Measurements from ENCODE around the gene VSIG2.

The VSIG2 gene

DNA sequence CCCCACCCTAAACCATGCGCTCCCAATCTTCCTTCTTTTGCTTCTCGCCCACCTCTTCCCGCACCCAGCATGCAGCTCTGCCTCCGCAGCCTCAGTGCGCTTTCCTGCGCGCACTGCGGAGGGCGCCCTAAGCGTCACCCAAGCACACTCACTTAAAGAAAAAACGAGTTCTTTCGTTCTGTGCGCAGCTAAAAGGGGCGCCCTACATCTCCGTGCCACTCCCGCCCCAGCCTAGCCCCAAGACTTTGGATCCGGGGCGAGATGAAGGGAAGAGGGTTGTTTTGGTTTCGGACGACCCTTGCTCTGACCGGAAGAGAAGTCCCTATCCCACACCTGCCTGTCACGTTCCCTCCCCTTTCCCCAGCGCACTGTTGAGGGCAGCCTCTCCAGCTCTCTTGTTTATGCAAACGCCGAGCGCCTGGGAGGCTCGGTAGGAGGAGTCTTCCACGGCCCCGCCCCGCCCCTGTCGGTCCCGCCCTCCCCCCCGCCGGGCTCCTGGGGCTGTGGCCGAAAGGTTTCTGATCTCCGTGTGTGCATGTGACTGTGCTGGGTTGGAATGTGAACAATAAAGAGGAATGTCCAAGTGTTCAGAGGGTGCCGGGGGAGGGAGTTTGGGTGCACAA, 5.3 kb downstream of the VSIG2 start:
- no peak for DNase-seq

DNA sequence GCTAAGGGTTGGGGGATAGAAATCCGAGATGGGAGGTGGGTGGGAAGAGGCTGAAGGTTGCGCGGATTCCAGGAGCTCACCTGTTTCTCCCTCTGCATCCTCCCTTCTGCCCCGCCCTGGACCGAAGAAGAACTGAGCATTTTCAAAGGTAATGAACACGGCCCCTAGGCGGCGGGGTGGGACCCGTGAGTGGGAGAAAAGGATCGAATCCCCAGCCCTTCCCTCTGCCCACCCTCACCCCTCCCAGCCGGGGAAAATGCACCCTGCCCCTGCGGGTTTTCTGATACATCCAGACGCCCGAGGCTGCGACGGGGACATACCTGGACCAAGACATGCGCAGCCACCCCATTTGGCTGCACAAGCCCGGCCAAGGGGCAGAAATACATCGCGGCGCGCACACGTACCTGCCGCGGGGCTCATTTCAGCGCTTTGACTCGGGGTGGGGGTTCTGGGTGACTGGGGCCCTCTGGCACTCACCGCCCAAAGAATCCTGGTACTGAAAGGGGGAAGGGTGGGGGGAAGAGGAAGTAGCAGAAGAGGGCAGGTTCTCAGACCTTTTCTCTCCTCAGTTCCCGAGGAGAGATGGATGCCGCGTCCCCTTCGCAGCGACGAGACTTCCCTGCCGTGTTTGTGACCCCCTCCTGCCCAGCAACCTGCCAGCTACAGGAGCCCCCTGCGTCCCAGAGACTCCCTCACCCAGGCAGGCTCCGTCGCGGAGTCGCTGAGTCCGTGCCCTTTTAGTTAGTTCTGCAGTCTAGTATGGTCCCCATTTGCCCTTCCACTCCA, 6.0 kb downstream of the VSIG2 start:
- DNase-seq = no peak

- DNase-seq = no peak
Measured at GRCh38 chr11:124745270-124745834, 6.7 kb downstream of the VSIG2 start.

GRCh38 chr11:124743050-124743449, 9.0 kb downstream of the VSIG2 start:
- no peak for DNase-seq

- DNase-seq = no peak
Measured at GRCh38 chr11:124742555-124742954, 9.5 kb downstream of the VSIG2 start.

DNA sequence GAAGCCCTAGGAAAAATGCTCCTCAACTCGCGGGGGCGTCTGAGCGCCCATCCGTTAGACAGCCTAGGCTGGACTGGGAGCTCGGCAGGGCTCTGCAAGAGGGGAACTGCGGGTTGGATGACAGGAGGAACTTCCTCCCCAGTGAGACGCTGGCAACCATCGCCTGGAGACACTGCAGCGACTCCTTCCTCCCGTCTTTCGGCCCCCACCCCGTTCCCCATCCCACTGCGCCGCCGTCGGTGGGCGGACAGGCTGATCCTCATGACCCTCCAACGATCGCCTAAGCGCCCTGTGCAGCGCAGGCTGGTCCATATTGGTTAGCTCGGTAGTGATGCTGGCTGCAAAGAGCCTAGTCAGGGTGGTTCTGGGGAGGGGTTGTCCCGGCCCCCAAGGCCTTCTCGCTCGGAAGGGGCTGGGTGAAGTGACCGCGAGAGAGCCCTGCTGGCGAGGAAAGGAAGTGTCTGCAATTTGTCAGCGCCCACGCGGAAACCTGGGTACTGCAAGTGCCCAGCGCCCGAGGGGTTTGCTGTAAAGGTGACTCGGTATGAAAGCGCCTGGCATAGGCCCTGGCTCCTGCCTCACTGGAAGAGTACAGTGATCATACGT, 11.7 kb downstream of the VSIG2 start:
- DNase-seq = no peak

- peak; percentile 77 for DNase-seq
Measured at GRCh38 chr11:124739479-124740276, 12.4 kb downstream of the VSIG2 start, which contains the start of gene NRGN. Gene NRGN, plus strand, starts transcription at chr11:124739942. Its CDS starts 143 bp downstream, at chr11:124740085.

GRCh38 chr11:124738713-124739478, 13.2 kb downstream of the VSIG2 start:
- DNase-seq = no peak

DNA sequence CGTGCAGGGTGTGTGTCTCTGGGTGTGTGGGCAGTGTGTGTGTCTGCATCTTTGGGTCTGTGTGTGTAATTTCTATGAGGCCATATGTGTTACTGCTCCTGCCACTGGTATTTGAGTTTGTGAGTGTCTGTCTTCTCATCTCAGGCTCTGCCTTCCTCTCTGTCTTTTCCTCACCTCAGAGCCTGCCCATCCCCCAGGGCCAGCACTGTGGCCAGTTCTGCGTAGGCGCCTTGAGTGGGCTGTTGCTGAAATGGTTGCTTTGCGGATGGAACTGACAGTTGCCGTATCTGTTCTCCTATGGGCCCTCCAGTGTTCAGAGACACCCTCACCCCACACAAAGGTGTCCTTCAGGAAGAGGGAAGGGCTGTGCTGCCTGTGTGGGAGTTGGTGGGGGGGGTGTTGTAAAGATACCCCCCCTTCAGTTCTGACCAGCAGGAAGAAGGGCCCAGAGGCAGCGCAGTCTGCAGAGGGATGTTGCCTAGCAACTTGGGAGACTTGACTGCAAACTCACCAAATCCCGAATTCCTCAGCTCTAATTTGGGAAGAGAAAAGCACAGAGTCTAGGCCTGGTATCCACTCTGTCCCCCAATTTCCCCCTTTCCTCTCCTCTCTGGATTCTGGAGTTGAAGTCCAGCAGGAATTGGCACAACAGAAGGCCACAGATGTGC, 14.3 kb downstream of the VSIG2 start:
- DNase-seq = no peak

DNA sequence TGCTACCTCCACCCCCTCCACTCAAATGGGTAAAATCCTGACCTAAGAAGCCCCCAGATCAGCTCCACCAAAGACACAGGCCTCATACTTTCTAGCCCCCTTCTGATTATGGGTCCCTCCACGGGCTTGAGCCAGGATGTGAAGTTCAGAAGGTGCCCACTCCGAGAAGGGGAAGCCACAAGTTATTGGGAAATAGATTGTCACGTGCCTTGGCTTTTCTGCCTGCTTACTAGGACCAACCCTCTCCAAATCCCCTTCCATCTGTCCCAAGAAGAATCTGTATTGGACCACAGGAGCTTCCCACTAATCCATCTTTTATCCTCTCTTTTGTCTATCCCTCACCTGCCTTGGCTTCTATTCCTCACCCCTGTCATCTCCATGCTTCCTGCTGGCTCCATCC, 15.3 kb downstream of the VSIG2 start:
- DNase-seq = no peak

- no peak for DNase-seq
Measured at GRCh38 chr11:124732230-124732629, 19.8 kb downstream of the VSIG2 start.

GRCh38 chr11:124729571-124729970, 22.5 kb downstream of the VSIG2 start:
- no peak for DNase-seq

- no peak for DNase-seq
Measured at GRCh38 chr11:124728134-124728533, 23.9 kb downstream of the VSIG2 start.

- DNase-seq = no peak
Measured at GRCh38 chr11:124727474-124727873, 24.6 kb downstream of the VSIG2 start.

DNA sequence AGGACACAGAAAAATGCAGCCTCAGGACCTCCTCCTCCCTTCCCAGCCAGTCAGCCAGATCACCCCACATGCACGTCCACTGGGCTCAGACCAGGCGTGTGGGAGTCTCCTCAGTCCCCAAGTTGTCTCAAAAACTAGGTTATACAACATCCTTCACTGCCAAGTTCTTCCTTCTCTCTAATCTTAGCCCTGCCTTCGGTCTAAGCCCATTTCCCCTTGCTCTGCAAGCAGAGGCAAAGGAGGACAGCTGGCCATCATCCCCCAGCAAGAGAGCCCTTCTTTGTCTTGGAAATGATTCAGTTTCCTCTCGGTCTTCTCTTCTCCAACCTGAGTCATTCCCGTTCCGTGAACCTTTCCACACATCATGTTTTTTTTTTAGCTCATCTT, 26.3 kb downstream of the VSIG2 start:
- DNase-seq = no peak

DNA sequence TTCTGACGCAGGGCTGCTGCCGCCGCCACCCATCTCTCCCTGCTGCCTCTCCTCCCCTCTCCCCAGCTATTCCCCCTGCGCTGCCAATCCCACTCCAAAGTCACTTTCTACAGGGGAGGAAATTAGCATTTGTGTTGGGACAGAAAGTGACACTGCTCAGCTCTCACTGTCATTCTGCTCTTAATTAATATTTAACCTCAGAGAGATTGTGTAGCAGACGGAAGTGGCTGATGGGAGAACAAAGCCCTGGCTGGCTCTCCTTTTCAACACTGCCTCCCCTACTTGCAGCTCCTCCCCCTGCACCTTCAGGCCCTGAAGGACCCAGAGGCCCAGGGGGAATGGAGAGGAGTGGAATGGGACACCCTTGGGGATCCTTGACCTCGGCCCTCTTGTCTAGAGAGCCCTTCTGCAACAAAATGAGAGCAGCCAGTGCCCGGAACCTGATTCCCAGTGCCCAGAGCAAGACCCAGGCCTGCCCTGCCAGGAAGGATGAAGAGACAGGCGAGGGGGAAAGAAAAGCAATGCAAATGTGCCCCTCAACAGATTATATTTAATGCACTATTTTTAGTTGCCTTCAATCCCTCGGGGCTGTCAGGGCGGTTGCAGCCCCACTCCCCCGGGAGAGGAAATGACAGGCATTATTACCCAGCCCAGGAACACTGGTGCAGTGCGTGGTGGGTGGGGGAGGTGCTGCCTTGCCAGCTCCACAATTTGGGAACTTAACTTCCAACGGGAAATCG, 26.9 kb downstream of the VSIG2 start:
- DNase-seq = no peak

DNA sequence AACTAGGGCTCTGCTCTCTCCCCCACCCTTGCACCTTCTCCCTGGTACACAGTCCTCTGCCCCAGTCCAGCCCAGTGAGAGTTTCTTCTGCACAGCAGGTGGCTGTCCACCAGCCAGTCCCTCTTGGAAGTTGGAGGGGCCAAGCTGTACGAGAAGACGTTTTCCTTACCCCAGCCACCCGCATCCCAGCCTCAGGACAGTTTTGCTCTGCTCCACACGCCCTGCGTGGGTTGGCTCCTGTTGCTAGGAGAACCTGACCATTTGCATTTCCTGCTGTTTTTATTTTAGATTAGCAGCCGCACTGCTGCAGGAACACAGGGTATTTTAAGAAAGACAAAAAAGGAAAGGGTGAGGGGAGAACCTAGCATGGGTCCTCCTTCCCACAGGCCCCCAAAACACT, 29.9 kb downstream of the VSIG2 start:
- DNase-seq = no peak

DNA sequence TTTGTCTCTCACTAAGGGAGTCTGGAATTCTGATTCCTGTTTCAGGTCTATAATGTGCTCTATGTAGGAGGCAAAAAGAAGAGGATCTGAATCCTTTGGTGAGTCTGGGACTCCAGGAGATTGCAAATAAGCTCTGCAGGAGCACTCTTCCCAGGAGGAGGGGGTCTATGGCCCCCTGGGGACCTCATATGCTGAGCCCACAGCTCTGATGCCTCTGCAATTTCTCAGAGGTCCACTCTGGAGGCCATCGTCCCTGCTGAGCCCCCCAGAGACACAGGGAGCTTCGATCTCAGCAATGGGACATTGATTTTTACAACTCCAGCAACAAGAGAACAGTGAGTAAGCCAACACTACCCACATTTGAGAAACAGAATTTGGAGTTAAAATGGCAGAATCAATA, 32.5 kb downstream of the VSIG2 start:
- no peak for DNase-seq

DNA sequence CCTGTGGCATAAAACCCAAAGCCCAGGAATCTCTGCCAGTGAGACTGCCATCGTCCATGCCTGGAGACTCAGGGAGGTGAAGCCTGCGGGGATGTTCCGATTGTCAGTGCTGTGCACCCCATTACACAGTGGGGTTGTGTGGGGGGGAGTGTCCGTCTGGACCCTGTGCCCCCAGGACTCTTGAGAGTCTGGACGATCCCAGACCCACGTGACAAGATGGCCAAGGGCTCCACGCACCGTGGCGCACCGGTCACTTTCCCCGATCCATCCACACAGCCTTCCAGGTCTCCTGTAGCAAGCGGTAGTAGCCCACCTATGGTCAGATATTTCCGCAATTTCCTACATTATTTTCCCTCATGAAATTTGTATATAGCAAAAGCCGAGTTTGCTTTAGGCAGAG, 33.3 kb downstream of the VSIG2 start:
- no peak for DNase-seq

GRCh38 chr11:124717786-124718651, 34.0 kb downstream of the VSIG2 start:
- no peak for DNase-seq

All from NCI-H2081 treated with DMSO at 0.1 percent for 48 hours (cell line).